Mesenchymal stem cell (in vitro differentiated cells and primary cell): ENCODE data around the gene GATA2.

Experiments
- DNase-seq: peaks from one replicate; pipeline ENCODE4 v3.0.0-alpha.2; 2013
- H2AFZ ChIP-seq: one replicate; pipeline ENCODE4 v1.6.1; 2013; ENCODE audit warnings: low read depth, mild to moderate bottlenecking, control low read depth, inconsistent platforms, low read length, moderate library complexity
- H2AK5ac ChIP-seq: 2 replicates; pipeline ENCODE4 v1.6.1; 2013; ENCODE audit warnings: low read length, moderate library complexity, mild to moderate bottlenecking, inconsistent platforms; ENCODE audit not compliant: severe bottlenecking
- H2BK120ac ChIP-seq: one replicate; pipeline ENCODE4 v1.6.1; 2013; ENCODE audit warnings: low read depth, mild to moderate bottlenecking, inconsistent platforms, low read length, moderate library complexity
- H2BK12ac ChIP-seq, 2 experiments: one replicate each; pipeline ENCODE4 v1.6.1; 2013; ENCODE audit warnings: inconsistent platforms in 2 of 2, low read length in 2 of 2, mild to moderate bottlenecking in 2 of 2, moderate library complexity in 2 of 2, control low read depth in 1 of 2
- H2BK15ac ChIP-seq: one replicate; pipeline ENCODE4 v1.6.1; 2013; ENCODE audit warnings: mild to moderate bottlenecking, low read depth, inconsistent platforms; ENCODE audit not compliant: poor library complexity, severe bottlenecking
- H2BK5ac ChIP-seq: 2 replicates; pipeline ENCODE4 v1.6.1; 2013; ENCODE audit warnings: low read depth, mild to moderate bottlenecking, low read length, control low read depth, inconsistent platforms; ENCODE audit not compliant: poor library complexity, severe bottlenecking
- H3K14ac ChIP-seq, 2 experiments: one replicate each; pipeline ENCODE4 v1.6.1; 2013; ENCODE audit warnings: inconsistent platforms in 2 of 2, low read length in 2 of 2, control low read depth in 1 of 2, mild to moderate bottlenecking in 1 of 2, moderate library complexity in 1 of 2
- H3K18ac ChIP-seq, 2 experiments: one replicate each; pipeline ENCODE4 v1.6.1; 2013; ENCODE audit warnings: inconsistent platforms in 2 of 2, low read length in 2 of 2, control low read depth in 1 of 2, low read depth in 1 of 2, mild to moderate bottlenecking in 1 of 2
- H3K23ac ChIP-seq, 2 experiments: one replicate each; pipeline ENCODE4 v1.6.1; 2013; ENCODE audit warnings: inconsistent platforms in 2 of 2, low read length in 2 of 2, mild to moderate bottlenecking in 2 of 2, moderate library complexity in 2 of 2, control low read depth in 1 of 2
- H3K27ac ChIP-seq: 2 replicates; pipeline ENCODE4 v1.5.1; 2013; ENCODE audit warnings: mild to moderate bottlenecking, moderate library complexity, low read length, control low read depth, inconsistent platforms; ENCODE audit not compliant: poor library complexity, severe bottlenecking
- H3K27me3 ChIP-seq, 2 experiments: 2 replicates each; pipeline versions ENCODE4 v1.6.1 to v1.7.0; 2013; ENCODE audit warnings: low read length in 2 of 2, mild to moderate bottlenecking in 2 of 2, moderate library complexity in 2 of 2, control low read depth in 1 of 2, inconsistent platforms in 1 of 2; ENCODE audit not compliant: control insufficient read depth in 1 of 2, insufficient read depth in 1 of 2
- H3K36me3 ChIP-seq, 2 experiments: 2 replicates each; pipeline versions ENCODE4 v1.6.1 to v1.7.0; 2013; ENCODE audit warnings: low read length in 2 of 2, control low read depth in 1 of 2, inconsistent platforms in 1 of 2, low read depth in 1 of 2, mild to moderate bottlenecking in 1 of 2; ENCODE audit not compliant: insufficient read depth in 2 of 2, control insufficient read depth in 1 of 2
- H3K4ac ChIP-seq, 2 experiments: one replicate each; pipeline ENCODE4 v1.6.1; 2013; ENCODE audit warnings: inconsistent platforms in 2 of 2, low read length in 2 of 2, mild to moderate bottlenecking in 2 of 2, moderate library complexity in 2 of 2, control low read depth in 1 of 2, low read depth in 1 of 2
- H3K4me1 ChIP-seq: 2 replicates; pipeline ENCODE4 v1.6.1; 2013; ENCODE audit warnings: low read depth, low read length, control low read depth; ENCODE audit not compliant: control insufficient read depth, insufficient read depth
- H3K4me2 ChIP-seq: 2 replicates; pipeline ENCODE4 v1.6.1; 2013; ENCODE audit warnings: low read length, mild to moderate bottlenecking, inconsistent platforms; ENCODE audit not compliant: poor library complexity, severe bottlenecking
- H3K4me3 ChIP-seq, 2 experiments: 2 replicates each; pipeline versions ENCODE4 v1.5.1 to v1.7.0; 2013; ENCODE audit warnings: low read length in 2 of 2, mild to moderate bottlenecking in 2 of 2, control low read depth in 1 of 2, low read depth in 1 of 2; ENCODE audit not compliant: insufficient read depth in 1 of 2
- H3K79me1 ChIP-seq: replicated peaks from 2 replicates; pipeline ENCODE4 v1.6.1; 2013; ENCODE audit warnings: mild to moderate bottlenecking, control low read depth, low read length, inconsistent platforms; ENCODE audit not compliant: poor library complexity, severe bottlenecking
- H3K9ac ChIP-seq: 2 replicates; pipeline ENCODE4 v1.7.0; 2013; ENCODE audit warnings: mild to moderate bottlenecking, low read length, moderate library complexity
- H3K9me3 ChIP-seq: 2 replicates; pipeline ENCODE4 v1.7.0; 2013; ENCODE audit warnings: mild to moderate bottlenecking, low read length; ENCODE audit not compliant: control insufficient read depth
- H4K8ac ChIP-seq: one replicate; pipeline ENCODE4 v1.6.1; 2013; ENCODE audit warnings: inconsistent platforms, mild to moderate bottlenecking, low read length, moderate library complexity
- H4K91ac ChIP-seq: one replicate; pipeline ENCODE4 v1.6.1; 2013; ENCODE audit warnings: mild to moderate bottlenecking, low read length, inconsistent platforms
- WGBS: methylation state at CpG from one replicate; pipeline ENCODE4 v1.1.7; 2013; ENCODE audit warnings: mixed read lengths; 5-methylcytosine and 5-hydroxymethylcytosine counted together

Gene GATA2

DNA sequence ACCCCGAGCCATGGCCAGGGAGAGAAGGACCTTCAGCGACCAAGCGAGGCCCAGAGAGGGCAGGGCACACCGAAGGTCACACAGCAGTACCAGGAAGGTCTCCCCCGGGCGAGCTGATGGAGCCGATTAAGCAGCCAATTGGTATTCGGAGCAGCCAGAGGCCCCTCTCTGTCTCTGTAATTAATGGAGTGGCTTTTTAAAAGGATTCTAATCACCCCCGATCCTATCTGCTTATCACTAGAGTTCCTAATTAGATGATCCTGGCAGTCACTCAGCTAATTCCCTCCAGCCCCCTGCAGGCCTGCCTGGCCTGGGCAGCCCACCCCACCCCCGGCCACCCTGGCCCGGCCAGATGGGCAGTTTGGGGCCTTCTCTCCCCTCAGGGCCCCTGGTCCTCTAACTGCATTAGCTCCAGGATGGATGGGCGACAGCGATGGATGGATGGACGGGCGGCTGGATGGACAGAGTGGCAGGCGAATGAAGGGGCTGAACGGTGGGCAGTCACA, 24.7 kb downstream of the GATA2 start:
- no peak overlapping the region for H3K4ac ChIP-seq
- no peak overlapping the region for H2BK12ac ChIP-seq
- no peak overlapping the region for H3K9ac ChIP-seq
- H3K27me3 ChIP-seq, result peaks cover 82 to 91% of the 10 kb centered on the region in 2 experiments
- no peaks in the 10 kb centered on the region for H3K79me1 ChIP-seq
- no peaks in the 10 kb centered on the region for H3K36me3 ChIP-seq
- H3K4me1 ChIP-seq, result no peaks in the 10 kb centered on the region
- H3K18ac ChIP-seq, result no peak overlapping the region
- no peak overlapping the region for H2BK120ac ChIP-seq
- H3K23ac ChIP-seq, result no peak overlapping the region
- H4K91ac ChIP-seq, result no peak overlapping the region
- H3K4me3 ChIP-seq, result no peak overlapping the region
- H2BK5ac ChIP-seq, result no peak overlapping the region
- no peak overlapping the region for H3K27ac ChIP-seq
- H2AK5ac ChIP-seq, result no peak overlapping the region
- no peak overlapping the region for H2AFZ ChIP-seq
- H3K9me3 ChIP-seq, result peaks cover 9% of the 10 kb centered on the region
- no peak overlapping the region for H4K8ac ChIP-seq
- H2BK15ac ChIP-seq, result peak overlapping the region; percentile 35
- no peak for DNase-seq
- 66% methylated on average over 17 of the region's 17 CpGs for WGBS
- no peak overlapping the region for H3K4me2 ChIP-seq
- no peak overlapping the region for H3K14ac ChIP-seq

DNA sequence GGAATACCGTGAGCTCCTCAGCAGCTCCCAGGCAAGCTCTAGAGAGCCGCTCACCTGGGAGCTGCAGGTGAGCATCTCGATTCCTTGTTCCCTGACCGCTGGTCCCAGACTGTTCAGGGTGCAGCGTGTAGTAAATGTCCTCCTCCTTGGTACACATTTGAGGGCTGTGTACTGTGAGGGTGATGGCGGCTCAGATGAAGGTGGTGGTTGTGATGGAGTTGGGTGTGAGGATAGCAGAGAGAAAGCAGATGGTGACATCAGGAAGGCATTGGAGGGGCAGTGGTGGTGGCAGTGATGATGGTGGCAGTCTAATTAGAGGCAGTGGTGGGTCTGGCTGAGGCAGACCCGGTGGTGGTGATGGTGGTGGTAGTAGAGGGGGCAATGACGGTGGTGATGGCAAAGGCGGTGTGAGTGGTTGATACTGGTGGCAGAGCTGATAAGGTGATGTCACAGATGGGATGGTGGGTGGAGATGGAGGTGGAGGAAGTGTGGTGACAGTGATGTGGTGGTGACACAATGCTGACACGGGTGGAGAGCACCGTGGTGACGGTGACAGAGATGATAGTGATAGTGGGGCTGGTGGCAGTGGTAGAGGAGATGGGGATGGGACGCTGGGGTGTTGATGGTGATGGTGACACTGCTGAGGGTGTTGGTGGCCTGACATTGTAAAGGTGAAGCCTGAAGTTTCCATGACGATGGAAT, 26.0 kb downstream of the GATA2 start, which contains the start of gene DNAJB8:
Gene DNAJB8, minus strand, starts transcription at position 51 of the 702 bp plus-strand sequence. CDS start 3,645 bp downstream, outside the sequence.
- Histone ChIP-seq H2BK12ac (no peak within 1 kb of the TSS), H4K8ac (no peak within 1 kb of the TSS)
- 84% methylated on average over 14 of the region's 14 CpGs for WGBS

DNA sequence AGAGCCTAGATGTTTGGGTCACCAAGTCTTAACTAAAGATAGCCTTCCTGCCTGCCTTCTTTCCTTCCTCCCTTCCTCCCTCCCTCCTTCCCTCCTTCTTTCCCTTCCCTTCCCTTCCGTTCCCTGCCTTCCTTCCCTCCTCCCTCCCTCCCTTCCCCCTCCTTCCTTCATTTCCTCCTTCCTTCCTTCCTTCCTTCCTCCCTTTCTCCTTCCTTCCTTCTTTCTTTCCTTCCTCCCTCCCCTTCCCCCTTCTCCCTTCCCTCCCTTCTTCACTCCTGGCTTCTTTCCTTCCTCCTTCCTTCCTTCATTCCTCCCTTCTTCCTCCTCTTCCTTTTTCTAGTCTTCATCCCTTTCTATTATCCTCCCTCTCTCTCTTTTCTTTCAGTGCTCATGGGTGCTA, 28.3 kb downstream of the GATA2 start:
- DNase-seq, result no peak
- no peaks in the 10 kb centered on the region for H3K4me1 ChIP-seq
- no peak overlapping the region for H3K9ac ChIP-seq
- H3K27ac ChIP-seq, result no peak overlapping the region
- H3K23ac ChIP-seq, result no peak overlapping the region
- H3K4me3 ChIP-seq, result no peak overlapping the region
- no peak overlapping the region for H3K4me2 ChIP-seq
- no peak overlapping the region for H3K14ac ChIP-seq
- no peak overlapping the region for H3K18ac ChIP-seq
- no peaks in the 10 kb centered on the region for H3K36me3 ChIP-seq
- no peaks in the 10 kb centered on the region for H3K9me3 ChIP-seq
- WGBS, result 51% methylated on average over 1 of the region's 1 CpG
- no peak overlapping the region for H4K8ac ChIP-seq
- H2BK12ac ChIP-seq, result no peak overlapping the region
- H3K4ac ChIP-seq, result no peak overlapping the region
- H3K79me1 ChIP-seq, result no peaks in the 10 kb centered on the region
- H2BK120ac ChIP-seq, result no peak overlapping the region
- no peak overlapping the region for H2AFZ ChIP-seq
- H3K27me3 ChIP-seq, result peaks cover 63 to 73% of the 10 kb centered on the region in 2 experiments
- no peak overlapping the region for H2AK5ac ChIP-seq
- no peak overlapping the region for H2BK5ac ChIP-seq
- H4K91ac ChIP-seq, result no peak overlapping the region
- no peak overlapping the region for H2BK15ac ChIP-seq

More for the DNA sequence above, 26.0 kb downstream of the GATA2 start, which contains the start of gene DNAJB8:
- H2BK120ac ChIP-seq, result no peak within 1 kb of the TSS
- peaks cover 6% of the 10 kb centered on the region for H3K9me3 ChIP-seq
- H3K18ac ChIP-seq, result no peak within 1 kb of the TSS
- no peak within 1 kb of the TSS for H3K9ac ChIP-seq
- no peak within 1 kb of the TSS for H4K91ac ChIP-seq
- H3K23ac ChIP-seq, result no peak within 1 kb of the TSS
- H3K27me3 ChIP-seq, result peaks cover 70 to 79% of the 10 kb centered on the region in 2 experiments
- H2BK15ac ChIP-seq, result no peak within 1 kb of the TSS
- no peaks in the 10 kb centered on the region for H3K79me1 ChIP-seq
- no peak within 1 kb of the TSS for H3K4ac ChIP-seq
- no peak within 1 kb of the TSS for H2BK5ac ChIP-seq
- DNase-seq, result no peak
- H3K27ac ChIP-seq, result no peak within 1 kb of the TSS
- H3K36me3 ChIP-seq, result no peaks in the 10 kb centered on the region
- H3K4me1 ChIP-seq, result no peaks in the 10 kb centered on the region
- no peak within 1 kb of the TSS for H2AK5ac ChIP-seq
- no peak within 1 kb of the TSS for H3K14ac ChIP-seq
- H3K4me3 ChIP-seq, result no peak within 1 kb of the TSS
- no peak within 1 kb of the TSS for H3K4me2 ChIP-seq
- H2AFZ ChIP-seq, result no peak within 1 kb of the TSS

DNA sequence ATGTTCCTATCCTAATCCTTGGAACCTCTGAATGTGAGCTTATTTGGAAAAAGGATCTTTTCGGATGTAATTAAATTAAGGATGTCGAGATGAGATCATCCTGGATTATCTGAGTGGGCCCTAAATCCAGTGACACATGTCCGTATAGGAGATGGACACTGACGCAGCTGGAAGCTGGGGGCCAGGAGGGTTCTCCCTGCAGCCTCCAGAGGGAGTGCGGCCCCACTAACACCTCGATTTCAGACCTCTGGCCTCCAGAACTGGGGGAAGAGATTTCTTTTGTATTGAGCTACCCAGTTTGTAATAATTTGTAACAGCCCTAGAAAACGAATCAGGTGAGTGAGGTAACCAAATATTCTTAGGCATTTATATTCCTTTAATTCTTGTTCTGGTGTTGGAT, 28.8 kb downstream of the GATA2 start:
- H3K36me3 ChIP-seq, result no peaks in the 10 kb centered on the region
- H2BK12ac ChIP-seq, result no peak overlapping the region
- H2AFZ ChIP-seq, result no peak overlapping the region
- no peak overlapping the region for H3K4me2 ChIP-seq
- H3K4me3 ChIP-seq, result no peak overlapping the region
- H3K9me3 ChIP-seq, result no peaks in the 10 kb centered on the region
- H2BK120ac ChIP-seq, result no peak overlapping the region
- no peak overlapping the region for H3K4ac ChIP-seq
- H2BK15ac ChIP-seq, result no peak overlapping the region
- H2BK5ac ChIP-seq, result no peak overlapping the region
- H3K23ac ChIP-seq, result no peak overlapping the region
- no peak overlapping the region for H4K8ac ChIP-seq
- H3K18ac ChIP-seq, result no peak overlapping the region
- H2AK5ac ChIP-seq, result no peak overlapping the region
- H3K14ac ChIP-seq, result no peak overlapping the region
- 64% methylated on average over 6 of the region's 7 CpGs for WGBS
- H3K4me1 ChIP-seq, result no peaks in the 10 kb centered on the region
- H3K79me1 ChIP-seq, result no peaks in the 10 kb centered on the region
- peaks cover 64 to 75% of the 10 kb centered on the region in 2 experiments for H3K27me3 ChIP-seq
- DNase-seq, result no peak
- no peak overlapping the region for H4K91ac ChIP-seq
- H3K9ac ChIP-seq, result no peak overlapping the region
- H3K27ac ChIP-seq, result no peak overlapping the region
